GM12801 (cell line): ENCODE results near the gene CCDC85C.

Experiments used
- CTCF ChIP-seq: IDR thresholded peaks from one replicate; pipeline ENCODE4 v1.5.1; 2011; ENCODE audit warnings: control low read depth; ENCODE audit not compliant: insufficient read length; ENCODE audit errors: extremely low read depth

The CCDC85C gene

DNA sequence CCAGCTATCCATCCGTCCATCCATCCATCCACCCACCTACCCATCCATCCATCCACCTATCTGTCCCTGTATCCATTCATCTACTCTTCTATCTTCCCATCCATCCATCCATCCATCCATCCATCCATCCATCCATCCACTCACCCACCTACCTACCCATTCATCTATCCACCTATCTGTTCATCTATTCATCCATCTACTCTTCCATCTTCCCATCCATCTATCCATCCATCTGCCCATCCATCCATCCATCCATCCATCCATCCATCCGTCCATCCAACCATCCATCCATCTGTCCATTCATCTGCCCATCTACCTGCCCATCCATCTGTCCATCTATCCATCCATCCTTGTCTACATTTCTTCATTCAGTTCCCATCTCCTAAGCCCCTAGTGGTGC lies 23.1 kb upstream of the CCDC85C start:
- TF ChIP-seq CTCF: no peak

- no peak for TF ChIP-seq CTCF
These were observed 22.1 kb upstream of the CCDC85C start for GRCh38 chr14:99626041-99626648.

DNA sequence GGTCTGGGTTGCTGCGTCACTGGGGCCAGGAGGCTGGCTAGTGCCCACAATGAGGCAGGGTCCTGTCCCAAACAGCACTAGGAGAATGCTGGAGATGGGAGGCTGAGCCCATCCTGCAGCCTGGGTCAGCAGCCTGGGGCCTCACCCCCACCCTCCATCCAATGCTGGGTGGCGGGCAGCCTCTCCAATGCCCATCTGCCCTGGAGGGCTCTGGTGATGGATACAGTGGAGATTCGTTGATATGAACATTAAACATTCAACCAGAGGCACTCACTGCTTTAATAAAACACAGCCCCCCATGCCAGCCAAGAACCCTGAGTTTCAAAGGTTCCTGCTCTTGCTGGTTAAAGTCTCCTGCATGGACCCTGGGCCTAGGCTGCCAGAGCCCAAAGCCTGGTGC lies 21.5 kb upstream of the CCDC85C start:
- no peak for TF ChIP-seq CTCF

GRCh38 chr14:99624971-99625370 lies 21.0 kb upstream of the CCDC85C start:
- TF ChIP-seq CTCF: no peak

GRCh38 chr14:99624024-99624423 lies 20.0 kb upstream of the CCDC85C start:
- no peak for TF ChIP-seq CTCF

- TF ChIP-seq CTCF: no peak
These were observed 17.9 kb upstream of the CCDC85C start for GRCh38 chr14:99621948-99622347.

- no peak for TF ChIP-seq CTCF
These were observed 16.1 kb upstream of the CCDC85C start for GRCh38 chr14:99619835-99620834.
